ENCODE results near the gene NRXN3.

DNA sequence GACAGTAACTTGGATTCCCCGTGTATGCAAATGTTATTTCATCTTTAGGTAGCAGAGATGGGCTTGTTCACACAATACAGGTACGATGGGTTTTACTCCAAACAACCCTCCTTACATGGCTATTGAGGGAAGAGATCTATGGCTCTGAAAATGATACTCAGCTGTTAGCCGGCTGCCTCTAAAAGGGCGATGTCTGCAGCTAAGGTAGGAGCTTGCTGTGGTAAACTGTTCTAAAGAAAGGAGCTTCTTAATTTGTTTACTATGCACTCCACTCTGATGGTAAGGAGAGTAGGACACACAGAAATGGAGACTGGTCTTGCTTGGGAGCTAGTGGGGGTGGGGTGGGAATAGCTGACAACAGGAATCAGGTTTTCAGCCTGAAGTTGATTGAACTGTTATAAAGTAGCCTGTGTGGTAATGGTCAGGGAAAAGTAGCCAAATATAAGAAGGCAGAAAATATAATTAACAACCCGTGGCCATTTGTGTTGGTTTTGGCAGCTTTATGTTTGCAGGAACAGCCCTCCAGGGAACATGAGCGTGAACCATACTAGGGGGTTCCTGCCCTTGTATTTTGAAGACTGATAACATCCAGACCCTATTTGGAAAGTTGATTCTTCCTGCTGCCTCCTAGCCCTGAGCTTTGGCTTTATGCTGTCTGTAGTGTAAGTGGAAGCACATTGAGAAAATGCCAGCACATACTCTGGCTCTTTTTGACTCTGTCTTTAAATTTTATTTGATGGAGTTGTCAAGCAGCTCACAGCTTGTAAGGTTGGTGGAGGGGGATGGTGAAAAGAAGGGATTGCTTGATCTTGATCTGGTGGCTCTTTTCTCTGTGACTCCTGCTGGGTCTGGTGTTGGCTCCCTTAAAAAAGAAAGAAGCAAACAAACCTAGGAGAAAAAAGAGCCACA, 1111.3 kb downstream of the NRXN3 start:
- no peak for TF ChIP-seq CTCF (conservative IDR thresholded peaks at IDR 0.05)
- TF ChIP-seq EZH2 (IDR thresholded peaks at IDR 0.05; ENCODE audit: low read depth): no peak

All from PC-9 (cell line).